RKO (cell line): ENCODE measurements around the gene CAV3.

Experiments
- DNase-seq: peaks from one replicate; pipeline ENCODE4 v3.0.0-alpha.2; 2016; ENCODE audit warnings: low spot score

CAV3 gene

GRCh38 chr3:8761866-8762265 is 28.3 kb downstream of the CAV3 start:
- DNase-seq: no peak

GRCh38 chr3:8762607-8763377 is 29.2 kb downstream of the CAV3 start:
- DNase-seq: no peak

- no peak for DNase-seq
These were observed 30.9 kb downstream of the CAV3 start for GRCh38 chr3:8764528-8764927.

GRCh38 chr3:8765528-8765927 is 31.9 kb downstream of the CAV3 start:
- DNase-seq: no peak

GRCh38 chr3:8766148-8766547 is 32.5 kb downstream of the CAV3 start:
- no peak for DNase-seq

- no peak for DNase-seq
These were observed 33.7 kb downstream of the CAV3 start for GRCh38 chr3:8767256-8767666.

GRCh38 chr3:8767667-8768363 is 34.2 kb downstream of the CAV3 start:
- no peak for DNase-seq

- DNase-seq: no peak
These were observed 34.9 kb downstream of the CAV3 start for GRCh38 chr3:8768364-8769087.

GRCh38 chr3:8769088-8769822 is 35.7 kb downstream of the CAV3 start, which contains the start of gene OXTR:
Gene OXTR, minus strand, starts transcription at chr3:8769613. Its CDS starts 1,426 bp downstream, at chr3:8768187.
- DNase-seq: no peak

- DNase-seq: no peak
These were observed 40.4 kb downstream of the CAV3 start for GRCh38 chr3:8773941-8774542.

- DNase-seq: no peak
These were observed 41.6 kb downstream of the CAV3 start for GRCh38 chr3:8775181-8775580.

- no peak for DNase-seq
These were observed 42.0 kb downstream of the CAV3 start for GRCh38 chr3:8775602-8776001.

- DNase-seq: no peak
These were observed 42.8 kb downstream of the CAV3 start for GRCh38 chr3:8776406-8776805.

- no peak for DNase-seq
These were observed 43.8 kb downstream of the CAV3 start for GRCh38 chr3:8777201-8777977.

- no peak for DNase-seq
These were observed 44.3 kb downstream of the CAV3 start for GRCh38 chr3:8777978-8778267.

- no peak for DNase-seq
These were observed 44.9 kb downstream of the CAV3 start for GRCh38 chr3:8778475-8778874.

- DNase-seq: no peak
These were observed 46.7 kb downstream of the CAV3 start for GRCh38 chr3:8780279-8780678.

GRCh38 chr3:8784676-8785435 is 51.3 kb downstream of the CAV3 start:
- DNase-seq: no peak

GRCh38 chr3:8790529-8790928 is 56.9 kb downstream of the CAV3 start:
- no peak for DNase-seq

GRCh38 chr3:8793242-8793641 is 59.6 kb downstream of the CAV3 start:
- DNase-seq: peak; percentile 39
